Measurements from ENCODE around the gene MTMR6. TPM values are rescaled to one million over a fixed set of nuclear protein-coding genes. Genes with fewer than 3 reads are reported as not detected.

Gene MTMR6
- polyA plus RNA-seq, 1 experiment = 25.7 TPM

- peak overlapping the region; percentile 87 for H3K4me3 ChIP-seq (ENCODE audit: low read depth, low read length)
- TF ChIP-seq CTCF (IDR thresholded peaks at IDR 0.05; ENCODE audit: low read depth, low read length) = no peak
- no peak for DNase-seq (ENCODE audit: low read depth, low spot score)
- CTCF ChIA-PET = interaction anchor here (0.7 to 2.4 kb wide), 3 partner anchors 14 to 21 kb away, joined by 5 to 22 read pairs (median 6); partner anchors contain the start of gene MTMR6
- peak overlapping the region; percentile 95 for H3K27ac ChIP-seq (ENCODE audit: low read depth, low read length)
- POLR2A ChIA-PET = no interaction called here
- no peaks in the 10 kb centered on the region for H3K27me3 ChIP-seq (ENCODE audit: control insufficient read depth, insufficient read depth, low read length)
- H3K9me3 ChIP-seq (ENCODE audit: control insufficient read depth, insufficient read depth, low read length) = peaks cover 8% of the 10 kb centered on the region
These were observed 14.8 kb upstream of the MTMR6 start for GRCh38 chr13:25302121-25302520.

GRCh38 chr13:25301347-25302113, 14.2 kb upstream of the MTMR6 start, which contains the start of gene NUP58:
Gene NUP58 (plus strand): TSS chr13:25301625. CDS start chr13:25301774, 149 bp downstream.
- Histone ChIP-seq H3K4me3 (ENCODE audit: low read depth, low read length) (peak within 1 kb of the TSS; percentile 87), H3K9me3 (ENCODE audit: control insufficient read depth, insufficient read depth, low read length) (peaks cover 8% of the 10 kb centered on the region), H3K27me3 (ENCODE audit: control insufficient read depth, insufficient read depth, low read length) (no peaks in the 10 kb centered on the region), H3K27ac (ENCODE audit: low read depth, low read length) (peak within 1 kb of the TSS; percentile 95)
- TF ChIP-seq CTCF (IDR thresholded peaks at IDR 0.05; ENCODE audit: low read depth, low read length) = no peak
- CTCF ChIA-PET = interaction anchor here (0.7 to 2.4 kb wide), 2 partner anchors 14 to 22 kb away, joined by 6 to 22 read pairs; partner anchors contain the start of gene MTMR6
- peak; percentile 87 for DNase-seq (ENCODE audit: low read depth, low spot score)
- POLR2A ChIA-PET = interaction anchor here (0.7 kb wide), 1 partner anchor 87 kb away, joined by 3 read pairs; no protein-coding TSS in a partner anchor

- POLR2A ChIA-PET = interaction anchor here (0.7 kb wide), 1 partner anchor 87 kb away, joined by 3 read pairs; no protein-coding TSS in a partner anchor
- CTCF ChIA-PET = interaction anchor here (0.5 to 2.4 kb wide), 2 partner anchors 9 to 13 kb away, joined by 4 to 22 read pairs; partner anchors contain the start of gene MTMR6
- Histone ChIP-seq H3K9me3 (ENCODE audit: control insufficient read depth, insufficient read depth, low read length) (peaks cover 8% of the 10 kb centered on the region), H3K27ac (ENCODE audit: low read depth, low read length) (peak overlapping the region; percentile 95), H3K4me3 (ENCODE audit: low read depth, low read length) (peak overlapping the region; percentile 87), H3K27me3 (ENCODE audit: control insufficient read depth, insufficient read depth, low read length) (peaks cover 1% of the 10 kb centered on the region)
- no peak for TF ChIP-seq CTCF (IDR thresholded peaks at IDR 0.05; ENCODE audit: low read depth, low read length)
- DNase-seq (ENCODE audit: low read depth, low spot score) = no peak
These were observed 13.6 kb upstream of the MTMR6 start for GRCh38 chr13:25300861-25301346.

- CTCF ChIA-PET = interaction anchor here (5.4 kb wide), 1 partner anchor 10 kb away, joined by 61 read pairs; the partner anchor contains the start of gene MTMR6
- H3K27me3 ChIP-seq (ENCODE audit: control insufficient read depth, insufficient read depth, low read length) = peaks cover 8% of the 10 kb centered on the region
These were observed 8.4 kb upstream of the MTMR6 start for GRCh38 chr13:25295701-25296100.

More at GRCh38 chr13:25295701-25296100, 8.4 kb upstream of the MTMR6 start:
- no peak for DNase-seq (ENCODE audit: low read depth, low spot score)
- Histone ChIP-seq H3K4me3 (ENCODE audit: low read depth, low read length) (no peak overlapping the region), H3K9me3 (ENCODE audit: control insufficient read depth, insufficient read depth, low read length) (peaks cover 6% of the 10 kb centered on the region), H3K27ac (ENCODE audit: low read depth, low read length) (no peak overlapping the region)
- no peak for TF ChIP-seq CTCF (IDR thresholded peaks at IDR 0.05; ENCODE audit: low read depth, low read length)
- POLR2A ChIA-PET = no interaction called here
